GM12878 (cell line): ENCODE results near the gene PARD6B.
"Not testable (repeated sequence)": the region's sequence is repeated elsewhere in the genome, so short reads cannot be mapped to it uniquely, and the experiment has no call there.

ENCODE experiments used
- POLR2A ChIP-seq: IDR thresholded peaks from 2 replicates; pipeline ENCODE4 v1.6.1; 2011; ENCODE audit warnings: low read depth, mild to moderate bottlenecking, low read length
- POLR2AphosphoS5 ChIP-seq: IDR thresholded peaks from 2 replicates; pipeline ENCODE4 v1.6.1; 2011; ENCODE audit warnings: mild to moderate bottlenecking, low read length, inconsistent platforms
- ZBTB33 ChIP-seq: fragments of 450-650 bp; IDR thresholded peaks from 2 replicates; pipeline ENCODE4 v1.6.1; 2017; ENCODE audit warnings: mild to moderate bottlenecking

DNA sequence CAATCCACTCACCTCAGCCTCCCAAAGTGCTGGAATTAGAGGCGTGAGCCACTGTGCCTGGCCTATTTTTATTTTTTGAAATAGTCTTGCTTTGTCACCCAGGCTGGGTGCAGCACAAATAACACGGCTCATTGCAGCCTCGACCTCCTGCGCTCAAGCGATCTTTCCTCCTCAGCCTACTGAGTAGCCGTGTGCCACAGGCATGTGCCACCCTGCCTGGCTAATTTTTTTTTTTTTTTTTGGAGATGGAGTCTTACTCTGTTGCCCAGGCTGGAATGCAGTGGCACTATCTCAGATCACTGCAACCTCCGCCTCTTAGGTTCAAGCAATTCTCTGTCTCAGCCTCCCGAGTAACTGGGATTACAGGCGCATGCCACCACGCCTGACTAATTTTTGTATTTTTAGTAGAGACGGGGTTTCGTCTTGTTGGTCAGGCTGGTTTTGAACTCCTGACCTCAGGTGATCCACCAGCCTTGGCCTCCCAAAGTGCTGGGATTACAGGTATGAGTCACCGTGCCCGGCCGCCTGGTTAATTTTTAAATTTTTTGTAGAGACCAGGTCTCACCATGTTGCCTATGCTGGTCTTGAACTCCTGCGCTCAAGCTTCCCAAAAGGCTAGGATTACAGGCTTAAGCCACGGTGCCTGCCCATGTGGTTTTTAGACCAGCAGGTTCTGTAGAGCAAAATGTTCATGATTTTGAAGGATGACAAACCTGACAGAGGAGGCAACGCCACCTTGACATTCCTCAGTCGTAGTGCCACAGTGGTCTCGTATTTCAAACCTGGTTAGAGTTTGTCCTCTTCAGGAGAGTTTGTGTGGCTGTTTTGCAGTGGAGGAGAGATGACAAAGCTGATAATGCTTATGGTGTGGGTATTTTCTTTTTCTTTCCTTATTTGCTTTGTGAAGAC is 32.4 kb downstream of the PARD6B start:
- TF ChIP-seq POLR2AphosphoS5, POLR2A, ZBTB33: not testable (repeated sequence)
